Measurements from ENCODE around the gene ARHGAP15.

DNA sequence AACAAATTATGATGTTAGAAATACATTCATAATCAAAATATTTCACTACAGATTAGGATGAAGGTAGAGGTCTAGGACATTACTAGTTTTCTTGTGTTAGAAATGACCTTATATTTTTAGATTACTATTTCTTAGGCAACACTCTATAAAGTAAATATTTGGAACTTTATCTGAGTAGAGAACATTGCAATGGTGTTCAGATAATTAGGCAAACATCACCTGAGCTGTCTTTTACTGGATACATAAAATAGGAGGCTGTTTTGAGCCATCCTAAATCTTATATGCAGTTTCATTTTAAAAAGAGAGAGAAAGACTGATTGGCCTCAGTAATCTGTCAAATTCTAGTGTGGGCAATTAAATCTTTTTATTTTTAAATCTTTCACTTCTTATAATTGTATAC is 304.6 kb downstream of the ARHGAP15 start:
- TF ChIP-seq, protein P1, sequence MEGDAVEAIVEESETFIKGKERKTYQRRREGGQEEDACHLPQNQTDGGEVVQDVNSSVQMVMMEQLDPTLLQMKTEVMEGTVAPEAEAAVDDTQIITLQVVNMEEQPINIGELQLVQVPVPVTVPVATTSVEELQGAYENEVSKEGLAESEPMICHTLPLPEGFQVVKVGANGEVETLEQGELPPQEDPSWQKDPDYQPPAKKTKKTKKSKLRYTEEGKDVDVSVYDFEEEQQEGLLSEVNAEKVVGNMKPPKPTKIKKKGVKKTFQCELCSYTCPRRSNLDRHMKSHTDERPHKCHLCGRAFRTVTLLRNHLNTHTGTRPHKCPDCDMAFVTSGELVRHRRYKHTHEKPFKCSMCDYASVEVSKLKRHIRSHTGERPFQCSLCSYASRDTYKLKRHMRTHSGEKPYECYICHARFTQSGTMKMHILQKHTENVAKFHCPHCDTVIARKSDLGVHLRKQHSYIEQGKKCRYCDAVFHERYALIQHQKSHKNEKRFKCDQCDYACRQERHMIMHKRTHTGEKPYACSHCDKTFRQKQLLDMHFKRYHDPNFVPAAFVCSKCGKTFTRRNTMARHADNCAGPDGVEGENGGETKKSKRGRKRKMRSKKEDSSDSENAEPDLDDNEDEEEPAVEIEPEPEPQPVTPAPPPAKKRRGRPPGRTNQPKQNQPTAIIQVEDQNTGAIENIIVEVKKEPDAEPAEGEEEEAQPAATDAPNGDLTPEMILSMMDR (IDR thresholded peaks at IDR 0.05 in 2 of 3, conservative IDR thresholded peaks at IDR 0.05 in 1 of 3; ENCODE audit: borderline replicate concordance in 1 of 3, insufficient read depth in 1 of 3, low read depth in 2 of 3, low read length in 2 of 3) = no peak
- no peak for TF ChIP-seq POLR2AphosphoS5 (IDR thresholded peaks at IDR 0.05; ENCODE audit: low read depth, low read length)
- TF ChIP-seq, protein P2, sequence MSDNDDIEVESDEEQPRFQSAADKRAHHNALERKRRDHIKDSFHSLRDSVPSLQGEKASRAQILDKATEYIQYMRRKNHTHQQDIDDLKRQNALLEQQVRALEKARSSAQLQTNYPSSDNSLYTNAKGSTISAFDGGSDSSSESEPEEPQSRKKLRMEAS (IDR thresholded peaks at IDR 0.05) = no peak
- TF ChIP-seq RAD21 (IDR thresholded peaks at IDR 0.05; ENCODE audit: low read depth) = no peak
- no peak for TF ChIP-seq CEBPB (IDR thresholded peaks at IDR 0.05; ENCODE audit: low read depth)
- no peak for TF ChIP-seq EZH2 (IDR thresholded peaks at IDR 0.05)
- TF ChIP-seq POLR2A (IDR thresholded peaks at IDR 0.05; ENCODE audit: borderline replicate concordance, extremely low read depth, insufficient read depth, insufficient read length) = no peak
- TF ChIP-seq, protein P3, sequence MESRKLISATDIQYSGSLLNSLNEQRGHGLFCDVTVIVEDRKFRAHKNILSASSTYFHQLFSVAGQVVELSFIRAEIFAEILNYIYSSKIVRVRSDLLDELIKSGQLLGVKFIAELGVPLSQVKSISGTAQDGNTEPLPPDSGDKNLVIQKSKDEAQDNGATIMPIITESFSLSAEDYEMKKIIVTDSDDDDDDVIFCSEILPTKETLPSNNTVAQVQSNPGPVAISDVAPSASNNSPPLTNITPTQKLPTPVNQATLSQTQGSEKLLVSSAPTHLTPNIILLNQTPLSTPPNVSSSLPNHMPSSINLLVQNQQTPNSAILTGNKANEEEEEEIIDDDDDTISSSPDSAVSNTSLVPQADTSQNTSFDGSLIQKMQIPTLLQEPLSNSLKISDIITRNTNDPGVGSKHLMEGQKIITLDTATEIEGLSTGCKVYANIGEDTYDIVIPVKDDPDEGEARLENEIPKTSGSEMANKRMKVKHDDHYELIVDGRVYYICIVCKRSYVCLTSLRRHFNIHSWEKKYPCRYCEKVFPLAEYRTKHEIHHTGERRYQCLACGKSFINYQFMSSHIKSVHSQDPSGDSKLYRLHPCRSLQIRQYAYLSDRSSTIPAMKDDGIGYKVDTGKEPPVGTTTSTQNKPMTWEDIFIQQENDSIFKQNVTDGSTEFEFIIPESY (IDR thresholded peaks at IDR 0.05; ENCODE audit: extremely low read depth, insufficient replicate concordance, low read length) = no peak
- TF ChIP-seq ZNF274 (IDR thresholded peaks at IDR 0.05; ENCODE audit: low read depth, low read length) = no peak
- TF ChIP-seq SRF (IDR thresholded peaks at IDR 0.05; ENCODE audit: low read depth) = no peak
